Measurements from ENCODE around the gene ARSJ. TPM values are rescaled to one million over a fixed set of nuclear protein-coding genes. Genes with fewer than 3 reads are reported as not detected.

ARSJ gene
- total and polyA plus RNA-seq, 2 donors: 1.1 to 3.1 TPM

- H3K36me3 ChIP-seq (ENCODE audit: control insufficient read depth in 2 of 2, insufficient read depth in 2 of 2, low read length in 1 of 2): no peaks in the 10 kb centered on the region
- H3K4me1 ChIP-seq (ENCODE audit: control insufficient read depth in 2 of 2, insufficient read depth in 2 of 2, low read length in 2 of 2): no peaks in the 10 kb centered on the region
- H3K4me3 ChIP-seq (ENCODE audit: low read length in 2 of 2): no peak overlapping the region
- WGBS: 96% methylated on average over 3 of the region's 3 CpGs
- DNase-seq (ENCODE audit: low read depth in 6 of 9, low spot score in 9 of 9): no peak
- no peaks in the 10 kb centered on the region for H3K27me3 ChIP-seq (ENCODE audit: control insufficient read depth in 2 of 2, insufficient read depth in 1 of 2, low read length in 1 of 2)
- no peaks in the 10 kb centered on the region for H3K9me3 ChIP-seq (ENCODE audit: control insufficient read depth in 2 of 2, insufficient read depth in 1 of 2, low read length in 1 of 2)
- no peak overlapping the region for H3K27ac ChIP-seq (ENCODE audit: low read depth in 1 of 2, low read length in 1 of 2)
Measured at GRCh38 chr4:113955411-113955810, 24.0 kb downstream of the ARSJ start.

DNA sequence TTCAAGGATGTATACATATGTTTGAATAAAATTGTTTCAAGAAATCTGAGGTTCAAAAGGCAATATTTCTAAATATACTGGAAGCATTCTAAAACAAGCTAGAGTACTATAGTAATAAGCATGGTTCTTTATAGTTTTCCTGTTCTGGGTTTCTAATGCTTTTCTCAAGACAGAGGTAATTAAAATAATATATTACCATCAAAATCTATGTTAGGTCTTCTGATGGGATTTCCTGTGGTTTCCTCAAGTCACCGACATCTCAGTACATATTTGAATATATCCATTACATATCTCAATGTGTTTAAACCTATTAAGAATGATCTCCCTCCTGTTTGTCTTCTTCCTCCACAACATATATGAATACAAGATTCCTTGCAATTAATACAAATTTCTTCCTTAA lies 25.6 kb downstream of the ARSJ start:
- Histone ChIP-seq H3K4me1 (ENCODE audit: control insufficient read depth in 2 of 2, insufficient read depth in 2 of 2, low read length in 2 of 2) (no peaks in the 10 kb centered on the region), H3K27ac (ENCODE audit: low read depth in 1 of 2, low read length in 1 of 2) (no peak overlapping the region), H3K27me3 (ENCODE audit: control insufficient read depth in 2 of 2, insufficient read depth in 1 of 2, low read length in 1 of 2) (no peaks in the 10 kb centered on the region), H3K36me3 (ENCODE audit: control insufficient read depth in 2 of 2, insufficient read depth in 2 of 2, low read length in 1 of 2) (no peaks in the 10 kb centered on the region), H3K9me3 (ENCODE audit: control insufficient read depth in 2 of 2, insufficient read depth in 1 of 2, low read length in 1 of 2) (no peaks in the 10 kb centered on the region), H3K4me3 (ENCODE audit: low read length in 2 of 2) (no peak overlapping the region)
- no peak for DNase-seq (ENCODE audit: low read depth in 6 of 9, low spot score in 9 of 9)
- 20% methylated on average over 1 of the region's 1 CpG for WGBS

DNA sequence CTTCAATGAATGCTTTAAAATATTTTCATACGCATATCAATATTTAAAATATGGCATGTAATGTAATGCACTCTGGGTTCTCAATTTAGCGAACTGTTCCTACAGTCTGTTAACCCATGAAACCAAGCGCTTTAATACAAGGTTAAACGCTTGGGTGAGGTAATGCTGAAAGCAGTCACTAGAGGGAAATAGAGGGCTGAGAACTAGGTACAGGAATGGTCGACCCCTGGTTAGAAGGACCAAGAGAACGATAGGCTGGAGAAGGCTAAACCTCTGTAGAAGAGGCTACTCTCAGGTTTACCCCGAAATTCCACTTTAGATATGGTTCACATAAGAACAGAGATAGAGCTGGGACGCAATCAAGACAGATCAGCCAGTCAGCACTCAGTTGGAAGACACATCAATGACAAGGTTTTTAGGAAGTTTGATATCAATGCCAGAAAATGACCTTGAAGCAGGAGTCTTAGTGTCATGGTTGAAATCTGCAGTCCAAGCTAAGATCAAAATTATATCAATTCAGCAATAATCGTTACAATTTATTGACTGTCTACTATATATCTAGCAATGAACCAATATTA lies 26.9 kb downstream of the ARSJ start:
- peak; percentile 11 to 74 (median 44) for DNase-seq (ENCODE audit: low read depth in 6 of 9, low spot score in 9 of 9)
- H3K36me3 ChIP-seq (ENCODE audit: control insufficient read depth in 2 of 2, insufficient read depth in 2 of 2, low read length in 1 of 2): no peaks in the 10 kb centered on the region
- no peak overlapping the region for H3K4me3 ChIP-seq (ENCODE audit: low read length in 2 of 2)
- no peaks in the 10 kb centered on the region for H3K27me3 ChIP-seq (ENCODE audit: control insufficient read depth in 2 of 2, insufficient read depth in 1 of 2, low read length in 1 of 2)
- no peaks in the 10 kb centered on the region for H3K9me3 ChIP-seq (ENCODE audit: control insufficient read depth in 2 of 2, insufficient read depth in 1 of 2, low read length in 1 of 2)
- H3K4me1 ChIP-seq (ENCODE audit: control insufficient read depth in 2 of 2, insufficient read depth in 2 of 2, low read length in 2 of 2): no peaks in the 10 kb centered on the region
- WGBS: 40% methylated on average over 9 of the region's 9 CpGs
- H3K27ac ChIP-seq (ENCODE audit: low read depth in 1 of 2, low read length in 1 of 2): no peak overlapping the region

GRCh38 chr4:113951263-113951662 lies 28.2 kb downstream of the ARSJ start:
- Histone ChIP-seq H3K27me3 (ENCODE audit: control insufficient read depth in 2 of 2, insufficient read depth in 1 of 2, low read length in 1 of 2) (no peaks in the 10 kb centered on the region), H3K4me1 (ENCODE audit: control insufficient read depth in 2 of 2, insufficient read depth in 2 of 2, low read length in 2 of 2) (no peaks in the 10 kb centered on the region), H3K4me3 (ENCODE audit: low read length in 2 of 2) (no peak overlapping the region), H3K36me3 (ENCODE audit: control insufficient read depth in 2 of 2, insufficient read depth in 2 of 2, low read length in 1 of 2) (no peaks in the 10 kb centered on the region), H3K27ac (ENCODE audit: low read depth in 1 of 2, low read length in 1 of 2) (no peak overlapping the region), H3K9me3 (ENCODE audit: control insufficient read depth in 2 of 2, insufficient read depth in 1 of 2, low read length in 1 of 2) (no peaks in the 10 kb centered on the region)
- DNase-seq (ENCODE audit: low read depth in 6 of 9, low spot score in 9 of 9): no peak
- 93% methylated on average over 6 of the region's 6 CpGs for WGBS

DNA sequence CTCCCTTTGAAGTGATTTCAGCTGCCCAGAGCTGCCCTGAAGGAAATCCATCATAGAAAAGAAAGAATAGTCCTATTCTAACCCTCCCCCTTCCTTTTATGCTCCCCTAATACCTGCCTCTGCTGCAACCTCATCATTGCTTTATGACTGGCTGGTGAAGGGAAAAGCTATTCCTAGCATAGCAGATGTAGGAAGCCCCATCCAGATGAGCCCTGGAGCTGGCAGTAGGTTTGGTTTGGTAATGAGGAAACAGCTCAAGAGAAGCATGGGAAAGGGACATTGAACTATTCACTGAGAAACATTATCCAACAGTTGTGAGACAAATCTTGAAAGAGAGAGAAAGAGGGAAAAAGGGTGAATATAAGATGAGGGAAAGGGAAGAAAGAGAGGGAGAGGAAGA lies 29.2 kb downstream of the ARSJ start:
- Histone ChIP-seq H3K4me1 (ENCODE audit: control insufficient read depth in 2 of 2, insufficient read depth in 2 of 2, low read length in 2 of 2) (no peaks in the 10 kb centered on the region), H3K27me3 (ENCODE audit: control insufficient read depth in 2 of 2, insufficient read depth in 1 of 2, low read length in 1 of 2) (no peaks in the 10 kb centered on the region), H3K9me3 (ENCODE audit: control insufficient read depth in 2 of 2, insufficient read depth in 1 of 2, low read length in 1 of 2) (no peaks in the 10 kb centered on the region), H3K36me3 (ENCODE audit: control insufficient read depth in 2 of 2, insufficient read depth in 2 of 2, low read length in 1 of 2) (no peaks in the 10 kb centered on the region), H3K4me3 (ENCODE audit: low read length in 2 of 2) (no peak overlapping the region), H3K27ac (ENCODE audit: low read depth in 1 of 2, low read length in 1 of 2) (no peak overlapping the region)
- no peak for DNase-seq (ENCODE audit: low read depth in 6 of 9, low spot score in 9 of 9)

DNA sequence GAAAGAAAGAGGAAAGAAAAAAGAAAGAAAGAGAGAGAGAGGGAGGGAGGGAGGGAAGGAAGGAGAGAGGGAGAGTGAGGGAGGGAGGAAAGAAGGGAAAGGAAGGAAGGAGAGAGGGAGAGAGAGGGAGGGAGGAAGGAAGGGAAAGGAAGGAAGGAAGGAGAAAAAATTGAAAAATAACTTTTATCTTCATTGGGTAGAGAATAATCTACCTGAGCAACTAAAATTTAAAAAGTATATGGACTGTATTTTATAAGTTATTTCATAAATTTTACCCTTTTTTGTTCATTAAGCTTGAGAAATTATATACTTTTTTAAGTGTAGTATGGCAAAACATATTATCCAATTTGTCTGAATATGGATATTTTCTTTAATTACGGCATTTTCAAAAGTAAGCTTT lies 32.0 kb downstream of the ARSJ start:
- H3K4me3 ChIP-seq (ENCODE audit: low read length in 2 of 2): no peak overlapping the region

DNA sequence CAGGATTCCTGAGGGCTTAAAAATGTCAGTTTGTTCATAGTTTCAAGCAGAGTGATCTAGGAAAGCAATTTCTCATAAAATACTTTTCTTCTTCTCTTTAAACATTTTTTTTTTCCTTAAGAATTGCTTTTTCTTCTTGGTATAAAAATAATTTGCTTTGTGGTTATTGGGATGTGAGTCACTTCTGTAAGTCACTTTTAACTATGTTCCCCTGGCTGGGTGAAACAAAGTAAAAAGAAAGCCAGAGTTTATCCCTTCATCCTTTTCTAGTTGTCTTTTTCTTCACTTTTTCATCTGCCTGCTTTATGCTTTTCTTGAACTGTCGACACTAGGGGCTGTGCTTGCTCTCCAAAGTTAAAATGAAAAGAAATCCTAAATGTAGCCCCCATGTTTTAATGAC lies 33.5 kb downstream of the ARSJ start:
- no peaks in the 10 kb centered on the region for H3K9me3 ChIP-seq (ENCODE audit: control insufficient read depth in 2 of 2, insufficient read depth in 1 of 2, low read length in 1 of 2)
- DNase-seq (ENCODE audit: low read depth in 6 of 9, low spot score in 9 of 9): no peak
- H3K4me3 ChIP-seq (ENCODE audit: low read length in 2 of 2): no peak overlapping the region
- H3K27ac ChIP-seq (ENCODE audit: low read depth in 1 of 2, low read length in 1 of 2): no peak overlapping the region
- H3K4me1 ChIP-seq (ENCODE audit: control insufficient read depth in 2 of 2, insufficient read depth in 2 of 2, low read length in 2 of 2): no peaks in the 10 kb centered on the region
- H3K36me3 ChIP-seq (ENCODE audit: control insufficient read depth in 2 of 2, insufficient read depth in 2 of 2, low read length in 1 of 2): no peaks in the 10 kb centered on the region
- 87% methylated on average over 1 of the region's 1 CpG for WGBS
- no peaks in the 10 kb centered on the region for H3K27me3 ChIP-seq (ENCODE audit: control insufficient read depth in 2 of 2, insufficient read depth in 1 of 2, low read length in 1 of 2)

More for the DNA sequence above, 32.0 kb downstream of the ARSJ start:
- Histone ChIP-seq H3K4me1 (ENCODE audit: control insufficient read depth in 2 of 2, insufficient read depth in 2 of 2, low read length in 2 of 2) (no peaks in the 10 kb centered on the region), H3K27me3 (ENCODE audit: control insufficient read depth in 2 of 2, insufficient read depth in 1 of 2, low read length in 1 of 2) (no peaks in the 10 kb centered on the region), H3K27ac (ENCODE audit: low read depth in 1 of 2, low read length in 1 of 2) (no peak overlapping the region), H3K36me3 (ENCODE audit: control insufficient read depth in 2 of 2, insufficient read depth in 2 of 2, low read length in 1 of 2) (no peaks in the 10 kb centered on the region), H3K9me3 (ENCODE audit: control insufficient read depth in 2 of 2, insufficient read depth in 1 of 2, low read length in 1 of 2) (no peaks in the 10 kb centered on the region)
- DNase-seq (ENCODE audit: low read depth in 6 of 9, low spot score in 9 of 9): no peak
- WGBS: 99% methylated on average over 1 of the region's 1 CpG

DNA sequence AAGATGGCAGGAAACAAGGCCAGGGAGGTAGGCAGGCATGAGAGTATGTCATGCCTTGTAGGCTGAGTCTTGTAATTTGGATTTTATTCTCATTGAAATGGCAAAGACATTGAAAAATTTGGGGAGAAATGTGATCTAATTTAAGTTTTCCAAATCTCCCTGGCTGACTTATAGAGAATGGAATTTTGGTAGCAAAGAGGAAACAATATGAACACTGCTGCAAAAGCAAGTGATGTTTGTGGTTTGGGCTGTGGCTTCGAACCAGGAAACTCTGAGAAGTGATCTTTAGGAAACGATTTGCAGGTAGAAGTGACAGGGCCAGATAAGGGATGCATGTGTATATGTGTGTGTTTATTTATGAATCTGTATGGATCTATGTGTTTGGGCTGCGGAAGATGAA lies 35.6 kb downstream of the ARSJ start:
- 13% methylated on average over 3 of the region's 3 CpGs for WGBS
- no peaks in the 10 kb centered on the region for H3K36me3 ChIP-seq (ENCODE audit: control insufficient read depth in 2 of 2, insufficient read depth in 2 of 2, low read length in 1 of 2)
- H3K27ac ChIP-seq (ENCODE audit: low read depth in 1 of 2, low read length in 1 of 2): no peak overlapping the region

DNA sequence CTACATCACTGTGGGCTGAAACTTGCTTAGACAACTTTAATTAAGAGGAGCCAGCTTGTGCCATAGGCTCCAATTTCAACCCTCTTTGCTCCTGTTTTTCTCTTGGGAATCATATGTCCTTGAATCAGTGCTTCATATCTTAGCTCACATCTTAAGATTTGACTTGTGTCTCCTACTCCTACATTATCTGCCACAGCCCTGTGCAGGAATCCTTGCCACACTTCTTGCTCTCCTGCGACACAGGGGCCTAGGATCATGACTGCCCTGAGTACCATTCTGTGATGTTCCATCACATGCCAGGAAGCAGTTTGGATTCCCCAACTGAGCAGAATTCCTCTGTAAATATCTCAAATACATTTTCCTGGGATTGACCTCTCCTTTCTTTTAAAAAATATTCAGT lies 36.4 kb downstream of the ARSJ start:
- DNase-seq (ENCODE audit: low read depth in 6 of 9, low spot score in 9 of 9): no peak
- Histone ChIP-seq H3K27me3 (ENCODE audit: control insufficient read depth in 2 of 2, insufficient read depth in 1 of 2, low read length in 1 of 2) (no peaks in the 10 kb centered on the region), H3K36me3 (ENCODE audit: control insufficient read depth in 2 of 2, insufficient read depth in 2 of 2, low read length in 1 of 2) (no peaks in the 10 kb centered on the region), H3K4me1 (ENCODE audit: control insufficient read depth in 2 of 2, insufficient read depth in 2 of 2, low read length in 2 of 2) (no peaks in the 10 kb centered on the region), H3K27ac (ENCODE audit: low read depth in 1 of 2, low read length in 1 of 2) (no peak overlapping the region), H3K4me3 (ENCODE audit: low read length in 2 of 2) (no peak overlapping the region), H3K9me3 (ENCODE audit: control insufficient read depth in 2 of 2, insufficient read depth in 1 of 2, low read length in 1 of 2) (no peaks in the 10 kb centered on the region)
- WGBS: 46% methylated on average over 1 of the region's 1 CpG

More for the DNA sequence above, 35.6 kb downstream of the ARSJ start:
- Histone ChIP-seq H3K9me3 (ENCODE audit: control insufficient read depth in 2 of 2, insufficient read depth in 1 of 2, low read length in 1 of 2) (no peaks in the 10 kb centered on the region), H3K27me3 (ENCODE audit: control insufficient read depth in 2 of 2, insufficient read depth in 1 of 2, low read length in 1 of 2) (no peaks in the 10 kb centered on the region), H3K4me3 (ENCODE audit: low read length in 2 of 2) (no peak overlapping the region), H3K4me1 (ENCODE audit: control insufficient read depth in 2 of 2, insufficient read depth in 2 of 2, low read length in 2 of 2) (no peaks in the 10 kb centered on the region)
- DNase-seq (ENCODE audit: low read depth in 6 of 9, low spot score in 9 of 9): peak in 4 of 9 donors; percentile 2 to 26 (median 6)

DNA sequence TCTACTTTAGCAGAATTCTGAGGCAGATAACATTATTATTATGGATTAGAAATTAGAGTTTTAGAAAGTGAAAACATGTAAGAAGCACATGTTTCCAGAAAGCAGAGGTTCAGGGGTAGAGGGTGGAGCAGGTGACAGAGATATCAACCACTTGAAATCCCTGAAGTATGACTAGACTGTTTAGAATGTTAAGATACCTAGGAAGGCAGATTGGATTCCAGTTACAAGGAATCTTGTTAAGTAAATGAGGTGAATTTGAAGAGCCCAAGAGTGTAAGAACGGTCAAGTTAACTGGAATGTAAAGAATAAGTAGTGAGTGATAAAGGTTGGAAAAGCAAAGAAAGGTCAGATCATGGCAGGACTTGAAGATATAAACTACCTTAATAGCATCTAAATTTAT lies 37.6 kb downstream of the ARSJ start:
- Histone ChIP-seq H3K27me3 (ENCODE audit: control insufficient read depth in 2 of 2, insufficient read depth in 1 of 2, low read length in 1 of 2) (no peaks in the 10 kb centered on the region), H3K27ac (ENCODE audit: low read depth in 1 of 2, low read length in 1 of 2) (no peak overlapping the region), H3K4me3 (ENCODE audit: low read length in 2 of 2) (no peak overlapping the region), H3K9me3 (ENCODE audit: control insufficient read depth in 2 of 2, insufficient read depth in 1 of 2, low read length in 1 of 2) (no peaks in the 10 kb centered on the region), H3K36me3 (ENCODE audit: control insufficient read depth in 2 of 2, insufficient read depth in 2 of 2, low read length in 1 of 2) (no peaks in the 10 kb centered on the region), H3K4me1 (ENCODE audit: control insufficient read depth in 2 of 2, insufficient read depth in 2 of 2, low read length in 2 of 2) (no peaks in the 10 kb centered on the region)
- 98% methylated on average over 1 of the region's 1 CpG for WGBS
- no peak for DNase-seq (ENCODE audit: low read depth in 6 of 9, low spot score in 9 of 9)
